Heart left ventricle (tissue), 16 donors: ENCODE data around the gene C1orf159. TPM values are rescaled to one million over a fixed set of nuclear protein-coding genes. Genes with fewer than 3 reads are reported as not detected.

Experiments
- ATAC-seq, 4 donors: fragments of 200-7000 bp; cut with Tn5 transposase; one replicate each; pipeline ENCODE4 v1.9.1; 2020 to 2022; ENCODE audit warnings: moderate library complexity in 4 of 4, mild to moderate bottlenecking in 3 of 4, moderate number of reproducible peaks in 1 of 4
- DNase-seq, 5 donors: peaks; one replicate each; pipeline ENCODE4 v3.0.0-alpha.2; 2020
- H3K27ac ChIP-seq, 12 donors: fragments of 200-600 bp; sonication (generic) in 4 of 12; one replicate each; pipeline versions ENCODE4 v1.5.0 to v1.8.0; 2016 to 2022; ENCODE audit warnings: mild to moderate bottlenecking in 2 of 12
- H3K27me3 ChIP-seq, 9 donors: fragments of 200-600 bp; sonication (generic) in 2 of 9; one replicate each; pipeline versions ENCODE4 v1.5.1 to v1.8.0; 2016 to 2022; ENCODE audit warnings: mild to moderate bottlenecking in 3 of 9
- H3K36me3 ChIP-seq, 9 donors: fragments of 200-600 bp; sonication (generic) in 2 of 9; one replicate each; pipeline versions ENCODE4 v1.5.0 to v1.8.0; 2018 to 2022; ENCODE audit warnings: mild to moderate bottlenecking in 2 of 9
- H3K4me1 ChIP-seq, 12 donors: fragments of 200-600 bp; sonication (generic) in 4 of 12; one replicate each; pipeline versions ENCODE4 v1.5.0 to v1.8.0; 2016 to 2022; ENCODE audit warnings: mild to moderate bottlenecking in 3 of 12
- H3K4me3 ChIP-seq, 12 donors: fragments of 200-600 bp; sonication (generic) in 4 of 12; one replicate each; pipeline versions ENCODE4 v1.5.0 to v1.8.0; 2017 to 2022; ENCODE audit warnings: mild to moderate bottlenecking in 9 of 12, moderate library complexity in 4 of 12
- H3K9me3 ChIP-seq, 12 donors: fragments of 200-600 bp; sonication (generic) in 4 of 12; one replicate each; pipeline versions ENCODE4 v1.5.0 to v1.8.0; 2016 to 2022; ENCODE audit warnings: mild to moderate bottlenecking in 1 of 12
- CTCF ChIP-seq, 12 donors: fragments of 200-600 bp; sonication (generic) in 4 of 12; IDR thresholded peaks; one replicate each; pipeline versions ENCODE4 v1.5.0 to v1.8.0; 2018 to 2022; ENCODE audit warnings: antibody characterized with exemption in 12 of 12, mild to moderate bottlenecking in 5 of 12
- POLR2A ChIP-seq, 2 donors: fragments of 450-650 bp; IDR thresholded peaks; one replicate each; pipeline ENCODE4 v1.6.1; 2017; ENCODE audit warnings: antibody characterized with exemption in 2 of 2, mild to moderate bottlenecking in 2 of 2, moderate library complexity in 2 of 2
- WGBS, 4 donors: extraction: QIAGEN DNeasy Blood & Tissue Kit in 2 of 4; methylation state at CpG; one replicate each; pipeline versions ENCODE4 v1.1.5 to v1.1.7; 2013 to 2018; 5-methylcytosine and 5-hydroxymethylcytosine counted together
- intact Hi-C, 10 donors: fragments of 100-400 bp; cut with DNase I; formaldehyde crosslinking; loops; one replicate each; pipeline versions ENCODE4 v1.11.1 to v1.14.2; 2022
- polyA plus RNA-seq, 2 donors: library from polyadenylated mRNA; stranded (reverse); fragments of 200-250 nt; gene quantifications; one replicate each; pipeline ENCODE4 v1.2.3, GENCODE V29; 2013
- total RNA-seq, 9 donors: library from RNA; depleted of rRNA in 2 of 9; stranded (reverse); fragments of >200 nt in 2 of 9; fragmentation: NEBNext Ultra II Directional in 3 of 9; extraction: Animal tissue kit (Norgen Biotek cat#: 25700) in 3 of 9; gene quantifications; one replicate each; pipeline versions ENCODE4 v1.1.0 to v1.2.4, GENCODE V29; 2016 to 2023
- donor health status: ischemic (EF 13 %, LVEDD 7.1; RV severe dilation, severe dysfunction).
- donor health status: healthy with polysubstance abuse.
- donor health status: DM: no; HTN: yes; CAD: no.
- donor health status: DM: no; HTN: no; CAD: no.
- donor health status: ischemic (EF 25% LVEDD 6.9; RV normal size, moderate dysfunction).
- donor health status: ischemic (EF 25% LVEDD 5.7; RV mildly dilated, moderate dysfunction).
- donor health status: healthy.
- donor health status: DM: yes; HTN: yes; CAD: no.
- donor health status: ischemic (EF 35%, LVEDD 5.7; RV mildly dilated, moderate dysfunction).
- donor health status: nonischemic (EF 11% LVEDD 7.7; RV severe dilation, severe dysfunction).
- donor health status: DM: yes; HTN: yes; CAD: no.
- donor health status: PGD.
- donor health status: ischemic (EF 29% LVEDD 5.4; RV normal size, mild dysfunction).
- donor health status: nonischemic (EF 23%, LVEDD 6.1; RV moderate dilation, normal function).

Gene C1orf159
- total and polyA plus RNA-seq, 11 donors, result 3.7 to 7.2 (median 4.4) TPM

- WGBS, 4 donors, result 79 to 86% (median 84%) methylated on average over 27 to 56 of the region's 56 CpGs
- no peaks in the 10 kb centered on the region for H3K9me3 ChIP-seq
- no peak for ATAC-seq
- no peak overlapping the region for H3K4me3 ChIP-seq
- no peaks in the 10 kb centered on the region for H3K36me3 ChIP-seq
- H3K4me1 ChIP-seq, result peaks cover 0 to 19% (median 9%) of the 10 kb centered on the region in 12 donors
- intact Hi-C loops, result no loop called here
- no peak overlapping the region for H3K27ac ChIP-seq
- H3K27me3 ChIP-seq, result peaks cover 0 to 83% (median 38%) of the 10 kb centered on the region in 9 donors
- TF ChIP-seq CTCF (IDR thresholded peaks at IDR 0.05) (no peak), POLR2A (IDR thresholded peaks at IDR 0.05) (no peak)
- DNase-seq, result peak in 1 of 5 donors; percentile 16
These were observed 44.2 kb downstream of the C1orf159 start for GRCh38 chr1:1071486-1072298.

- peaks cover 0 to 83% (median 36%) of the 10 kb centered on the region in 9 donors for H3K27me3 ChIP-seq
- 53 to 63% (median 61%) methylated on average over 28 to 40 of the region's 40 CpGs for WGBS, 4 donors
- DNase-seq, result no peak
- TF ChIP-seq POLR2A (IDR thresholded peaks at IDR 0.05) (no peak), CTCF (IDR thresholded peaks at IDR 0.05) (no peak)
- ATAC-seq, result peak in 1 of 4 donors; percentile 4
- H3K4me3 ChIP-seq, result peak overlapping the region in 7 of 12 donors; percentile 32 to 62 (median 52)
- H3K36me3 ChIP-seq, result no peaks in the 10 kb centered on the region
- intact Hi-C loops, result no loop called here
- peaks cover 0 to 19% (median 9%) of the 10 kb centered on the region in 12 donors for H3K4me1 ChIP-seq
- H3K9me3 ChIP-seq, result no peaks in the 10 kb centered on the region
- no peak overlapping the region for H3K27ac ChIP-seq
These were observed 45.9 kb downstream of the C1orf159 start for GRCh38 chr1:1069711-1070676.

GRCh38 chr1:1069056-1069710 lies 46.7 kb downstream of the C1orf159 start:
- peaks cover 3 to 79% (median 33%) of the 10 kb centered on the region in 9 donors for H3K27me3 ChIP-seq
- no peak for TF ChIP-seq POLR2A (IDR thresholded peaks at IDR 0.05)
- no peak for TF ChIP-seq CTCF (IDR thresholded peaks at IDR 0.05)
- H3K27ac ChIP-seq, result no peak overlapping the region
- no peaks in the 10 kb centered on the region for H3K9me3 ChIP-seq
- intact Hi-C loops, result no loop called here
- peaks cover 0 to 21% (median 10%) of the 10 kb centered on the region in 12 donors for H3K4me1 ChIP-seq
- DNase-seq, result peak in 4 of 5 donors; percentile 52 to 90 (median 65)
- peak; percentile 20 to 70 (median 53) for ATAC-seq
- no peaks in the 10 kb centered on the region for H3K36me3 ChIP-seq
- 2 to 12% (median 7%) methylated on average over 7 to 75 of the region's 75 CpGs for WGBS, 4 donors
- peak overlapping the region; percentile 15 to 62 (median 52) for H3K4me3 ChIP-seq
